ENCODE measurements around the gene CCDC66. TPM values are rescaled to one million over a fixed set of nuclear protein-coding genes. Genes with fewer than 3 reads are reported as not detected.
A peak's percentile ranks its signal among the peaks of the same experiment; 100 is the strongest.

CCDC66 gene
- total RNA-seq (2021; fragmentation: NEBNext Ultra II Directional; extraction: Animal tissue kit (Norgen Biotek cat#: 25700)) = 10 to 100 TPM in 2 of 6 experiments, 1 to 10 TPM in 4; 9.0 to 10.2 (median 9.5) TPM
- long read RNA-seq, partial matches to known transcripts = 4 of 18 reads
- long read RNA-seq, other reads (novel, unspliced or antisense) = 14 of 18 reads

- Mint-ChIP-seq H3K4me1 (ENCODE audit: low read depth) (peaks cover 22% of the 10 kb centered on the region), H3K9me3 (no peaks in the 10 kb centered on the region), H3K36me3 (ENCODE audit: low read depth) (peaks cover 11% of the 10 kb centered on the region), H3K27ac (peak within 1 kb of the TSS; percentile 94), H3K4me3 (peak within 1 kb of the TSS; percentile 96), H3K27me3 (ENCODE audit: insufficient read depth) (peaks cover 2% of the 10 kb centered on the region)
- peak; percentile 86 for TF ChIP-seq CTCF (IDR thresholded peaks at IDR 0.05)
- DNase-seq = peak; percentile 89
These were observed at the start of gene CCDC66 for GRCh38 chr3:56556908-56557830. Gene CCDC66 (plus strand): TSS chr3:56557175. CDS start chr3:56557243, 68 bp downstream.

- TF ChIP-seq CTCF (IDR thresholded peaks at IDR 0.05) = no peak
- Mint-ChIP-seq H3K27ac (no peak overlapping the region), H3K4me3 (no peak overlapping the region), H3K9me3 (no peaks in the 10 kb centered on the region), H3K36me3 (ENCODE audit: low read depth) (no peaks in the 10 kb centered on the region), H3K27me3 (ENCODE audit: insufficient read depth) (no peaks in the 10 kb centered on the region; the same call in 1 of the 2 replicates), H3K4me1 (ENCODE audit: low read depth) (no peaks in the 10 kb centered on the region)
- DNase-seq = no peak
These were observed 37.3 kb upstream of the CCDC66 start for GRCh38 chr3:56519641-56520040.

- no peak for DNase-seq
- no peaks in the 10 kb centered on the region; the same call in 1 of the 2 replicates for H3K27me3 Mint-ChIP-seq (ENCODE audit: insufficient read depth)
- no peaks in the 10 kb centered on the region for H3K9me3 Mint-ChIP-seq
- H3K36me3 Mint-ChIP-seq (ENCODE audit: low read depth) = no peaks in the 10 kb centered on the region
- no peak for TF ChIP-seq CTCF (IDR thresholded peaks at IDR 0.05)
- no peak overlapping the region for H3K4me3 Mint-ChIP-seq
- H3K4me1 Mint-ChIP-seq (ENCODE audit: low read depth) = no peaks in the 10 kb centered on the region
- no peak overlapping the region for H3K27ac Mint-ChIP-seq
These were observed 34.6 kb upstream of the CCDC66 start for GRCh38 chr3:56522374-56522773.

- no peak overlapping the region for H3K4me3 Mint-ChIP-seq
- DNase-seq = no peak
- H3K36me3 Mint-ChIP-seq (ENCODE audit: low read depth) = no peaks in the 10 kb centered on the region
- H3K27ac Mint-ChIP-seq = no peak overlapping the region
- no peaks in the 10 kb centered on the region for H3K9me3 Mint-ChIP-seq
- H3K4me1 Mint-ChIP-seq (ENCODE audit: low read depth) = no peaks in the 10 kb centered on the region
- no peak for TF ChIP-seq CTCF (IDR thresholded peaks at IDR 0.05)
- no peaks in the 10 kb centered on the region; the same call in 1 of the 2 replicates for H3K27me3 Mint-ChIP-seq (ENCODE audit: insufficient read depth)
These were observed 31.7 kb upstream of the CCDC66 start for GRCh38 chr3:56525291-56525690.

- no peak for TF ChIP-seq CTCF (IDR thresholded peaks at IDR 0.05)
- no peaks in the 10 kb centered on the region for H3K36me3 Mint-ChIP-seq (ENCODE audit: low read depth)
- H3K9me3 Mint-ChIP-seq = no peaks in the 10 kb centered on the region; the same call in 1 of the 2 replicates
- peaks cover 8% of the 10 kb centered on the region for H3K27me3 Mint-ChIP-seq (ENCODE audit: insufficient read depth)
- no peak for DNase-seq
- no peak overlapping the region for H3K27ac Mint-ChIP-seq
- H3K4me3 Mint-ChIP-seq = no peak overlapping the region
- no peaks in the 10 kb centered on the region for H3K4me1 Mint-ChIP-seq (ENCODE audit: low read depth)
These were observed 20.2 kb upstream of the CCDC66 start for GRCh38 chr3:56536735-56537134.

Data from HFFc6 (cell line).